Measurements from ENCODE around the gene NUBP2.
A peak's percentile ranks its signal among the peaks of the same experiment; 100 is the strongest.

NUBP2 gene

GRCh38 chr16:1766701-1767100 is 16.1 kb upstream of the NUBP2 start:
- peak overlapping the region; percentile 85 for H3K23ac ChIP-seq (ENCODE audit: low read depth, low read length, poor library complexity)
- H2BK120ac ChIP-seq (ENCODE audit: low read depth, low read length) = no peak overlapping the region
- no peak overlapping the region for H2AFZ ChIP-seq (ENCODE audit: low read length)
- no peak overlapping the region for H3K4ac ChIP-seq (ENCODE audit: low read length)
- no peak overlapping the region for H3K4me3 ChIP-seq (ENCODE audit: low read length in 2 of 2)
- no peak overlapping the region for H3K27ac ChIP-seq (replicated peaks; ENCODE audit: low read length)
- H4K8ac ChIP-seq (ENCODE audit: low read depth, low read length) = peak overlapping the region; percentile 17
- DNase-seq (ENCODE audit: low spot score) = no peak
- no peak overlapping the region for H4K91ac ChIP-seq (ENCODE audit: low read depth, low read length, poor library complexity)
- no peaks in the 10 kb centered on the region for H3K9me3 ChIP-seq (replicated peaks in 1 of 2; ENCODE audit: control insufficient read depth in 2 of 2, insufficient read depth in 1 of 2, low read depth in 1 of 2, low read length in 2 of 2)
- H2BK15ac ChIP-seq (ENCODE audit: low read length) = no peak overlapping the region
- no peak overlapping the region for H3K9ac ChIP-seq (ENCODE audit: low read depth, low read length, poor library complexity)
- no CpG with 5 or more reads among the region's 18 CpGs for WGBS, 2 donors (ENCODE audit: extremely low coverage in 2 of 2, insufficient read length in 2 of 2, insufficient replicate concordance in 1 of 2)
- no peaks in the 10 kb centered on the region for H3K27me3 ChIP-seq (ENCODE audit: control insufficient read depth in 3 of 3, insufficient read depth in 3 of 3, low read depth in 1 of 3, low read length in 3 of 3)
- no peak overlapping the region for H3K14ac ChIP-seq (ENCODE audit: low read length)
- no peak overlapping the region for H3K18ac ChIP-seq (ENCODE audit: low read length)
- peaks cover under 1 to 14% of the 10 kb centered on the region in 2 donors for H3K4me1 ChIP-seq (ENCODE audit: control insufficient read depth in 2 of 2, insufficient read depth in 1 of 2, low read depth in 1 of 2, low read length in 2 of 2)
- peaks cover 43 to 85% of the 10 kb centered on the region in 2 donors for H3K36me3 ChIP-seq (replicated peaks in 1 of 2; ENCODE audit: control insufficient read depth in 2 of 2, insufficient read depth in 2 of 2, low read length in 2 of 2)
- H2BK5ac ChIP-seq (ENCODE audit: low read length) = no peak overlapping the region
- H2BK12ac ChIP-seq (ENCODE audit: low read length) = peak overlapping the region; percentile 41
- peaks cover 5% of the 10 kb centered on the region for H3K79me1 ChIP-seq (ENCODE audit: low read depth, low read length)
- H3K4me2 ChIP-seq (ENCODE audit: insufficient read depth, low read length, poor library complexity, severe bottlenecking) = no peak overlapping the region
- no peak overlapping the region for H2AK5ac ChIP-seq (ENCODE audit: low read depth, low read length)

- peak overlapping the region; percentile 43 for H4K8ac ChIP-seq (ENCODE audit: low read depth, low read length)
- no peak overlapping the region for H2AK5ac ChIP-seq (ENCODE audit: low read depth, low read length)
- no peak overlapping the region for H4K91ac ChIP-seq (ENCODE audit: low read depth, low read length, poor library complexity)
- peak overlapping the region; percentile 70 for H3K9ac ChIP-seq (ENCODE audit: low read depth, low read length, poor library complexity)
- no peak overlapping the region for H3K4me3 ChIP-seq (ENCODE audit: low read length in 2 of 2)
- H3K4ac ChIP-seq (ENCODE audit: low read length) = no peak overlapping the region
- H3K4me2 ChIP-seq (ENCODE audit: insufficient read depth, low read length, poor library complexity, severe bottlenecking) = no peak overlapping the region
- H3K9me3 ChIP-seq (replicated peaks in 1 of 2; ENCODE audit: control insufficient read depth in 2 of 2, insufficient read depth in 1 of 2, low read depth in 1 of 2, low read length in 2 of 2) = no peaks in the 10 kb centered on the region
- peaks cover 10% of the 10 kb centered on the region for H3K79me1 ChIP-seq (ENCODE audit: low read depth, low read length)
- no peak overlapping the region for H2BK120ac ChIP-seq (ENCODE audit: low read depth, low read length)
- H3K27me3 ChIP-seq (ENCODE audit: control insufficient read depth in 3 of 3, insufficient read depth in 3 of 3, low read depth in 1 of 3, low read length in 3 of 3) = no peaks in the 10 kb centered on the region
- no peak for DNase-seq (ENCODE audit: low spot score)
- H3K4me1 ChIP-seq (ENCODE audit: control insufficient read depth in 2 of 2, insufficient read depth in 1 of 2, low read depth in 1 of 2, low read length in 2 of 2) = peaks cover 5 to 19% of the 10 kb centered on the region in 2 donors
- no peak overlapping the region for H2BK12ac ChIP-seq (ENCODE audit: low read length)
- H3K23ac ChIP-seq (ENCODE audit: low read depth, low read length, poor library complexity) = peak overlapping the region; percentile 85
- WGBS, 2 donors (ENCODE audit: extremely low coverage in 2 of 2, insufficient read length in 2 of 2, insufficient replicate concordance in 1 of 2) = no CpG with 5 or more reads among the region's 42 CpGs
- H2AFZ ChIP-seq (ENCODE audit: low read length) = no peak overlapping the region
- peaks cover 38 to 84% of the 10 kb centered on the region in 2 donors for H3K36me3 ChIP-seq (replicated peaks in 1 of 2; ENCODE audit: control insufficient read depth in 2 of 2, insufficient read depth in 2 of 2, low read length in 2 of 2)
- no peak overlapping the region for H3K18ac ChIP-seq (ENCODE audit: low read length)
- H3K14ac ChIP-seq (ENCODE audit: low read length) = no peak overlapping the region
- H2BK5ac ChIP-seq (ENCODE audit: low read length) = no peak overlapping the region
- no peak overlapping the region for H3K27ac ChIP-seq (replicated peaks; ENCODE audit: low read length)
- H2BK15ac ChIP-seq (ENCODE audit: low read length) = no peak overlapping the region
These were observed 15.4 kb upstream of the NUBP2 start for GRCh38 chr16:1767116-1767994.

GRCh38 chr16:1768061-1768766 is 14.5 kb upstream of the NUBP2 start:
- H3K27me3 ChIP-seq (ENCODE audit: control insufficient read depth in 3 of 3, insufficient read depth in 3 of 3, low read depth in 1 of 3, low read length in 3 of 3) = no peaks in the 10 kb centered on the region
- H3K4me3 ChIP-seq (ENCODE audit: low read length in 2 of 2) = no peak overlapping the region
- peak overlapping the region; percentile 55 for H3K23ac ChIP-seq (ENCODE audit: low read depth, low read length, poor library complexity)
- H3K9me3 ChIP-seq (replicated peaks in 1 of 2; ENCODE audit: control insufficient read depth in 2 of 2, insufficient read depth in 1 of 2, low read depth in 1 of 2, low read length in 2 of 2) = no peaks in the 10 kb centered on the region
- no peak overlapping the region for H2AFZ ChIP-seq (ENCODE audit: low read length)
- no peak for DNase-seq (ENCODE audit: low spot score)
- H2BK12ac ChIP-seq (ENCODE audit: low read length) = peak overlapping the region; percentile 10
- H3K36me3 ChIP-seq (replicated peaks in 1 of 2; ENCODE audit: control insufficient read depth in 2 of 2, insufficient read depth in 2 of 2, low read length in 2 of 2) = peaks cover 36 to 75% of the 10 kb centered on the region in 2 donors
- H2BK120ac ChIP-seq (ENCODE audit: low read depth, low read length) = no peak overlapping the region
- no peak overlapping the region for H2AK5ac ChIP-seq (ENCODE audit: low read depth, low read length)
- no CpG with 5 or more reads among the region's 41 CpGs for WGBS, 2 donors (ENCODE audit: extremely low coverage in 2 of 2, insufficient read length in 2 of 2, insufficient replicate concordance in 1 of 2)
- no peak overlapping the region for H2BK5ac ChIP-seq (ENCODE audit: low read length)
- H3K18ac ChIP-seq (ENCODE audit: low read length) = no peak overlapping the region
- H3K14ac ChIP-seq (ENCODE audit: low read length) = peak overlapping the region; percentile 8
- H3K9ac ChIP-seq (ENCODE audit: low read depth, low read length, poor library complexity) = no peak overlapping the region
- H3K4me2 ChIP-seq (ENCODE audit: insufficient read depth, low read length, poor library complexity, severe bottlenecking) = no peak overlapping the region
- H3K79me1 ChIP-seq (ENCODE audit: low read depth, low read length) = peaks cover 15% of the 10 kb centered on the region
- H3K4ac ChIP-seq (ENCODE audit: low read length) = no peak overlapping the region
- no peak overlapping the region for H4K8ac ChIP-seq (ENCODE audit: low read depth, low read length)
- H2BK15ac ChIP-seq (ENCODE audit: low read length) = no peak overlapping the region
- H3K27ac ChIP-seq (replicated peaks; ENCODE audit: low read length) = no peak overlapping the region
- H4K91ac ChIP-seq (ENCODE audit: low read depth, low read length, poor library complexity) = no peak overlapping the region
- H3K4me1 ChIP-seq (ENCODE audit: control insufficient read depth in 2 of 2, insufficient read depth in 1 of 2, low read depth in 1 of 2, low read length in 2 of 2) = peaks cover 5 to 16% of the 10 kb centered on the region in 2 donors
